ENCODE data around the gene NTSR1. TPM values are rescaled to one million over a fixed set of nuclear protein-coding genes. Genes with fewer than 3 reads are reported as not detected.

The NTSR1 gene
- total RNA-seq, 1 experiment from 2014 or later: 0.98 TPM

- no peak overlapping the region for H2AFZ ChIP-seq
- TF ChIP-seq EZH2 (IDR thresholded peaks at IDR 0.05; ENCODE audit: low read depth) (no peak), CTCF (conservative IDR thresholded peaks at IDR 0.05) (no peak)
- H3F3A ChIP-seq (ENCODE audit: insufficient read depth, low read depth): peaks cover 8% of the 10 kb centered on the region
- no peak overlapping the region for H3K4me3 ChIP-seq
- no peak for DNase-seq
- H3K27me3 ChIP-seq (ENCODE audit: insufficient read depth, low read depth): peaks cover 7% of the 10 kb centered on the region; the same call in 1 of the 2 replicates
- no peaks in the 10 kb centered on the region for H3K9me2 ChIP-seq (ENCODE audit: insufficient read depth)
- no peaks in the 10 kb centered on the region for H4K20me1 ChIP-seq (ENCODE audit: insufficient read depth)
- ChIA-PET CTCF (interaction anchor here (0.5 kb wide), 1 partner anchor 92 kb away, joined by 7 read pairs; no protein-coding TSS in a partner anchor), POLR2A (ENCODE audit: unreplicated experiment) (interaction anchor here (0.7 kb wide), 1 partner anchor 1049 kb away, joined by 4 read pairs; no protein-coding TSS in a partner anchor)
- H3K27ac ChIP-seq: no peak overlapping the region
- H3K79me2 ChIP-seq (ENCODE audit: low read depth): no peaks in the 10 kb centered on the region
- H3K9me3 ChIP-seq (ENCODE audit: insufficient read depth, low read depth): no peaks in the 10 kb centered on the region
- intact Hi-C loops (cut with micrococcal nuclease; ENCODE audit: unreplicated experiment): no loop called here
- no TSS peak for BruUV-seq (replicated peaks)
- no peaks in the 10 kb centered on the region for H3K36me3 ChIP-seq (ENCODE audit: low read depth)
- peaks cover 18% of the 10 kb centered on the region for H3K4me1 ChIP-seq (replicated peaks; ENCODE audit: insufficient read depth)
- H3K4me2 ChIP-seq: no peak overlapping the region
Measured at GRCh38 chr20:62699296-62699695, 9.3 kb upstream of the NTSR1 start.

GRCh38 chr20:62699741-62700140, 8.9 kb upstream of the NTSR1 start:
- ChIA-PET CTCF (no interaction called here), POLR2A (ENCODE audit: unreplicated experiment) (interaction anchor here (0.7 kb wide), 1 partner anchor 1048 kb away, joined by 4 read pairs; no protein-coding TSS in a partner anchor)
- H3K4me1 ChIP-seq (replicated peaks; ENCODE audit: insufficient read depth): peaks cover 23% of the 10 kb centered on the region

GRCh38 chr20:62700261-62700930, 8.2 kb upstream of the NTSR1 start:
- intact Hi-C loops (cut with micrococcal nuclease; ENCODE audit: unreplicated experiment): loop anchor here (5.0 kb wide), 1 partner anchor 42 kb away; no protein-coding TSS in a partner anchor
- ChIA-PET CTCF (no interaction called here), POLR2A (ENCODE audit: unreplicated experiment) (no interaction called here)
- H3F3A ChIP-seq (ENCODE audit: insufficient read depth, low read depth): peaks cover 19% of the 10 kb centered on the region
- H3K4me1 ChIP-seq (replicated peaks; ENCODE audit: insufficient read depth): peaks cover 29% of the 10 kb centered on the region
- no peak overlapping the region for H3K4me2 ChIP-seq
- TF ChIP-seq EZH2 (IDR thresholded peaks at IDR 0.05; ENCODE audit: low read depth) (no peak), CTCF (conservative IDR thresholded peaks at IDR 0.05) (no peak)
- no peaks in the 10 kb centered on the region for H3K36me3 ChIP-seq (ENCODE audit: low read depth)
- BruUV-seq (replicated peaks): no TSS peak
- H2AFZ ChIP-seq: no peak overlapping the region
- no peaks in the 10 kb centered on the region for H3K9me3 ChIP-seq (ENCODE audit: insufficient read depth, low read depth)
- H3K27me3 ChIP-seq (ENCODE audit: insufficient read depth, low read depth): 0 out of 2 replicates have a peak, but pooled peaks cover 7% of the 10 kb centered on the region
- H3K79me2 ChIP-seq (ENCODE audit: low read depth): no peaks in the 10 kb centered on the region
- no peaks in the 10 kb centered on the region for H4K20me1 ChIP-seq (ENCODE audit: insufficient read depth)
- H3K27ac ChIP-seq: no peak overlapping the region
- H3K9me2 ChIP-seq (ENCODE audit: insufficient read depth): no peaks in the 10 kb centered on the region
- no peak overlapping the region for H3K4me3 ChIP-seq
- no peak for DNase-seq

More at GRCh38 chr20:62699741-62700140, 8.9 kb upstream of the NTSR1 start:
- no peak overlapping the region for H3K27ac ChIP-seq
- no peaks in the 10 kb centered on the region for H3K9me3 ChIP-seq (ENCODE audit: insufficient read depth, low read depth)
- H3K4me2 ChIP-seq: no peak overlapping the region
- BruUV-seq (replicated peaks): no TSS peak
- 0 out of 2 replicates have a peak, but pooled peaks cover 7% of the 10 kb centered on the region for H3K27me3 ChIP-seq (ENCODE audit: insufficient read depth, low read depth)
- no peaks in the 10 kb centered on the region for H3K9me2 ChIP-seq (ENCODE audit: insufficient read depth)
- TF ChIP-seq EZH2 (IDR thresholded peaks at IDR 0.05; ENCODE audit: low read depth): no peak
- no peak for TF ChIP-seq CTCF (conservative IDR thresholded peaks at IDR 0.05)
- intact Hi-C loops (cut with micrococcal nuclease; ENCODE audit: unreplicated experiment): loop anchor here (5.0 kb wide), 1 partner anchor 43 kb away; no protein-coding TSS in a partner anchor
- no peaks in the 10 kb centered on the region for H3K79me2 ChIP-seq (ENCODE audit: low read depth)
- H4K20me1 ChIP-seq (ENCODE audit: insufficient read depth): no peaks in the 10 kb centered on the region
- no peak overlapping the region for H3K4me3 ChIP-seq
- DNase-seq: no peak
- H3K36me3 ChIP-seq (ENCODE audit: low read depth): no peaks in the 10 kb centered on the region
- peaks cover 12% of the 10 kb centered on the region for H3F3A ChIP-seq (ENCODE audit: insufficient read depth, low read depth)
- H2AFZ ChIP-seq: no peak overlapping the region

Measured in PC-9 (cell line).